K562 treated with DMSO at 1 percent for 24 hours (cell line): ENCODE measurements around the gene RBBP4. TPM values are rescaled to one million over a fixed set of nuclear protein-coding genes. Genes with fewer than 3 reads are reported as not detected.

Source experiments
- total RNA-seq: library from RNA; unstranded; fragments of 300-600 nt; gene quantifications from 2 replicates; pipeline ENCODE4 v1.2.3, GENCODE V29; 2022; ENCODE audit warnings: low read depth; ENCODE audit not compliant: insufficient read depth

Gene RBBP4
- 189 and 217 TPM in 2 replicates for total RNA-seq

DNA sequence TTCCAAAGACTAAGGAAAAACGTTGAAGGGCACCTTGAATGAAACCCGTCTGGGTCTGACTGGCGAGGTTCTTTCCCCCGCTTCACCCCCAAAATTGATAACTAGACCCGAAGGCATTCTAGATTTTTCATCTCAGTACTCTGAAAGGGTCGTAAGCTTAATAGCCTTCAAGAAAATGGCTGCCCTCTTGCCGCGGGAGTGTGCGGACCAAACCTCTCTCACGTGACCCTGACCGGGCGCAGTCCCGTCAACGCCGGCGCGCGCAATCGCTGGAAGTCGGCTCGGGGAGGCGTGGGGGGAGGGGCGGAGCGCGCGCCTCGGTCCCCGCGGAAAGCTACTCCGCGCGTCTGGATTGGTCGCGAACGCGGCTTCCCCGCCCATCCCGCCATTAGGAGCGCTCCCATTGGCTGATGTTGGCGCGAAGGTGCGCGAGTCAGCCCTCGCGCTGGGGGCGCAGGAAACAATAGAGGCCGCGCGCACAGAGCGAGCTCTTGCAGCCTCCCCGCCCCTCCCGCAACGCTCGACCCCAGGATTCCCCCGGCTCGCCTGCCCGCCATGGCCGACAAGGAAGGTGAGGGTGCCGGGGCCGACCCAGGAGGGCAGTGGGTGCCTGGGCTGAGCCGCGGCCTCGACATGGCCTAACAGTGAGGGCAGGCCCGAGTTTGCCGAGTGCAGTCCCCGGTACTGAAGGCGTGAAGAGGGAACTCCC lies at the start of gene RBBP4:
Gene RBBP4, plus strand, starts transcription at position 457 of the 709 bp plus-strand sequence. Its CDS starts 99 bp downstream, at position 556.

DNA sequence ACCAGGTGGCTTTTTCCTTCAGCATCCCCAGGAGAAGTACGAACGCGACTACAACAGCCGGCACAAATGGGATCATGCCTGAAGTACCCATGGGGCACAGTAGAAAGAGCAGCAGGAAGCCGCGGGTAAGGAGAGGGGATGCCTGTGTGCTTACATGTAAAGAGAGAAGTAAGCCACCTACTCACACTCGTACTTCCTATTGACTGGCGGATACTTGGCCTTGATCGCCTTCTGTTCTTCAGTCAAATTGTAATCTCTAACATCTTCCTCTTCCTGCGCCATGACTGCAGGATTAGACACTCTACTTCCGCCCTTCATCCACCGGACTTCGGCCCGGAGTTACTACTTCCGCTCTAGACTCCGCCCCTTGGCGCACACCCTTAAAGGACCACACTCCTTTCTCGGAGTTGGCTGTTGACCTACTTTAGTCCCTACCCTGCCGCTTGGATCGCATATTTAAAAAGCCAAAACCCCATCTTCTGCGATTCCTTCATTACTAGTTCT lies 708 bp upstream of the RBBP4 start, which contains the start of gene ZBTB8OS:
Gene ZBTB8OS, minus strand, starts transcription at position 303 of the 504 bp plus-strand sequence. Its CDS starts 21 bp downstream, at position 282.

DNA sequence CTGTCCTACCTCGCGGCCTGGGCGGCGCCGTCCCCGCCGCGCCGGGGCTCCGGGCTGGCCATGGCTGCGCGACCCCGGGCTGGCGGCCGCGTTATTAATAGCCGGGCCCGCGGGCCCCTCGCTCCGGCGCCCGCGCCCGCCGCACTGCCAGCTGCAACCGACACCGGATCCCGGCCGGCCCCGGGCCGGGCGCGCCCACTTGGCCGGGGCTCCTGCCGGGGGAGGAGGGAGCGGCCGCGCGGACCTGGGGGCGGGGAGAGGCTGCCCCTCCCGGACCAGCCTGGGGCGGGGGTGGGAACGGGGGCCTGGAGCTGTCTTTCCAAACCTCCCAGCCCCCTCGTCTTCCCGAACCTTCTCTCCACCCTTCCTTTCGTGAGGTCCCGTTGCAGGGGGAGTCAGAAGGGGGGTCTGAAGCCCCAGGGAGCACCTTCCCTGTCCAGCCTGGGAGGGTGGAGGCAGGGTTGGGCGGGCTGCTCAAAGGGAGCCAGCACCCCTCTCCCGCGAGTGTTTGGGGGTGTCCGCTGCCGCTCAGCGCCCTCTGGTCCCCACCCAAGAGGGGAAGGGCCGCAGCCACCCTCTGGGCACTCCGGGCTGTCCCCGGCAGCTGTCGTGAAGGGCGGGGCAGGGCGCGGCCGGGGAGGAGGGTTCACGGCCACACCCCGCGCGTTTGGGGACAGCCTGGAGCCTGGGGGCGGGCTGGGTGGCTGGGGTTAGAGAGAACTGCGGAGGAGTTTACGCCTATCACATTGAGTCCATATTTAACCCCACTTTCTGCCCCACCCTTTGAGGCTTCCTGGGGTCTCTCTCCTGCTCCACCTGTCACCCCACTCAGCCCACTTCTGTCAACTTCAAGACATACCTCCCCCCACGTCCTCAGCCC lies 51.8 kb downstream of the RBBP4 start, which contains the start of gene SYNC:
Gene SYNC, minus strand, starts transcription at position 172 of the 880 bp plus-strand sequence. Its CDS starts 110 bp downstream, at position 62.

Other genes with a start within 250 kb of the RBBP4 start
- not detected in 2 replicates for gene ZBTB8B, start 186.1 kb upstream of the RBBP4 start, total RNA-seq
- gene ZBTB8A, start 111.8 kb upstream of the RBBP4 start, total RNA-seq: 0.09 TPM in 1 of 2 replicates, not detected in the other
- gene ZBTB8OS, start 658 bp upstream of the RBBP4 start, total RNA-seq: 42.8 and 47.1 TPM in 2 replicates
- 0.45 and 1.2 TPM in 2 replicates for gene SYNC, start 51.6 kb downstream of the RBBP4 start, total RNA-seq
- 355 and 357 TPM in 2 replicates for gene YARS1, start 166.2 kb downstream of the RBBP4 start, total RNA-seq
- 10.3 and 11.3 TPM in 2 replicates for gene S100PBP, start 166.4 kb downstream of the RBBP4 start, total RNA-seq
- not detected in 2 replicates for gene FNDC5, start 219.7 kb downstream of the RBBP4 start, total RNA-seq
- not detected in 2 replicates for gene HPCA, start 235.3 kb downstream of the RBBP4 start, total RNA-seq